HCT116 (cell line): ENCODE data around the gene KRT15.

Source experiments
- CEBPB ChIP-seq: IDR thresholded peaks from 2 replicates; pipeline ENCODE4 v1.6.1; 2012; ENCODE audit warnings: low read depth
- EZH2 ChIP-seq: fragments of 200-600 bp; sonication (generic); IDR thresholded peaks from 2 replicates; pipeline ENCODE4 v1.6.1; 2017; ENCODE audit warnings: antibody characterized with exemption, mixed run types
- EZH2phosphoT487 ChIP-seq: fragments of 200-600 bp; IDR thresholded peaks from 2 replicates; pipeline ENCODE4 v1.6.1; 2018; ENCODE audit warnings: antibody characterized with exemption, borderline replicate concordance
- POLR2A ChIP-seq: IDR thresholded peaks from 2 replicates; pipeline ENCODE4 v1.7.0; 2011; ENCODE audit warnings: borderline replicate concordance; ENCODE audit not compliant: insufficient read depth, insufficient read length; ENCODE audit errors: extremely low read depth
- SIN3A ChIP-seq: IDR thresholded peaks from 2 replicates; pipeline ENCODE4 v1.6.1; 2012; ENCODE audit warnings: low read depth
- TF ChIP-seq, protein P1 (sequence below), 3 experiments: fragments of 200-600 bp in 1 of 3; sonication (generic) in 1 of 3; IDR thresholded peaks in 2 of 3; conservative IDR thresholded peaks in 1 of 3; 2 replicates each; pipeline ENCODE4 v1.5.1; 2012 to 2017; ENCODE audit warnings: low read depth in 2 of 3, low read length in 2 of 3, antibody characterized with exemption in 1 of 3, borderline replicate concordance in 1 of 3, control low read depth in 1 of 3, mild to moderate bottlenecking in 1 of 3, mixed read lengths in 1 of 3, mixed run types in 1 of 3, moderate library complexity in 1 of 3; ENCODE audit not compliant: insufficient read depth in 1 of 3
- TF ChIP-seq, protein P2 (sequence below): IDR thresholded peaks from 2 replicates; pipeline ENCODE4 v1.6.1; 2012

DNA sequence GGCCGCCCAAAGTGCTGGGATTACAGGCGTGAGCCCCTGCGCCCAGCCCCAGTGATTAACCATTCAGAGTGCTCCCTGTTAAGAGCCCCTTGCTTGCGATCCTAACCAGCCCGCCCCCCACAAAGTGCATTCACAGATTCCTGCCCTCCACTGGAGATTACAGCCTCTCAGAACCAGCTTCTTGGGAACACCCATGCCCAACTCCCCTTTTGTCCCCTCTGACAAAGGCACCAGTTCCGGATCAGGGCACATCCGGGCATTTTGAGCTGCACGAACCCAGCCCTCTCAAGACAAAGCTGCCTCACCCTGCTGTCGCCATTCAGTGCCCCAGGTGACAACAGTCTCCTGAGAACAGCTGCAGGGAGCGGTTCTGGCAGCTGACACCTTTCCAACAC is 10.3 kb upstream of the KRT15 start:
- TF ChIP-seq EZH2phosphoT487 (no peak), CEBPB (no peak), POLR2A (no peak), EZH2 (no peak), SIN3A (no peak)
- TF ChIP-seq, protein P1, sequence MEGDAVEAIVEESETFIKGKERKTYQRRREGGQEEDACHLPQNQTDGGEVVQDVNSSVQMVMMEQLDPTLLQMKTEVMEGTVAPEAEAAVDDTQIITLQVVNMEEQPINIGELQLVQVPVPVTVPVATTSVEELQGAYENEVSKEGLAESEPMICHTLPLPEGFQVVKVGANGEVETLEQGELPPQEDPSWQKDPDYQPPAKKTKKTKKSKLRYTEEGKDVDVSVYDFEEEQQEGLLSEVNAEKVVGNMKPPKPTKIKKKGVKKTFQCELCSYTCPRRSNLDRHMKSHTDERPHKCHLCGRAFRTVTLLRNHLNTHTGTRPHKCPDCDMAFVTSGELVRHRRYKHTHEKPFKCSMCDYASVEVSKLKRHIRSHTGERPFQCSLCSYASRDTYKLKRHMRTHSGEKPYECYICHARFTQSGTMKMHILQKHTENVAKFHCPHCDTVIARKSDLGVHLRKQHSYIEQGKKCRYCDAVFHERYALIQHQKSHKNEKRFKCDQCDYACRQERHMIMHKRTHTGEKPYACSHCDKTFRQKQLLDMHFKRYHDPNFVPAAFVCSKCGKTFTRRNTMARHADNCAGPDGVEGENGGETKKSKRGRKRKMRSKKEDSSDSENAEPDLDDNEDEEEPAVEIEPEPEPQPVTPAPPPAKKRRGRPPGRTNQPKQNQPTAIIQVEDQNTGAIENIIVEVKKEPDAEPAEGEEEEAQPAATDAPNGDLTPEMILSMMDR (IDR thresholded peaks at IDR 0.05 in 2 of 3, conservative IDR thresholded peaks at IDR 0.05 in 1 of 3; ENCODE audit: borderline replicate concordance in 1 of 3, insufficient read depth in 1 of 3, low read depth in 2 of 3, low read length in 2 of 3): no peak
- TF ChIP-seq, protein P2, sequence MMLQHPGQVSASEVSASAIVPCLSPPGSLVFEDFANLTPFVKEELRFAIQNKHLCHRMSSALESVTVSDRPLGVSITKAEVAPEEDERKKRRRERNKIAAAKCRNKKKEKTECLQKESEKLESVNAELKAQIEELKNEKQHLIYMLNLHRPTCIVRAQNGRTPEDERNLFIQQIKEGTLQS: no peak
